ENCODE results near the gene KYNU. TPM values are rescaled to one million over a fixed set of nuclear protein-coding genes. Genes with fewer than 3 reads are reported as not detected.

The KYNU gene
- total RNA-seq, 6 experiments from 2014 or later = 37.0 to 47.5 (median 40.7) TPM

- no peaks in the 10 kb centered on the region for H3K36me3 ChIP-seq
- no peak for DNase-seq
- H3K4me1 ChIP-seq = no peaks in the 10 kb centered on the region
- no peak overlapping the region for H3K4me3 ChIP-seq
- intact Hi-C loops (cut with DNase I) = no loop called here
- no peak overlapping the region for H3K27ac ChIP-seq
- no peaks in the 10 kb centered on the region for H3K9me3 ChIP-seq
- WGBS (ENCODE audit: insufficient coverage, low coverage, low lambda C conversion rate, missing lambda C conversion rate) = 100% methylated on average over 1 of the region's 5 CpGs
- no peaks in the 10 kb centered on the region for H3K27me3 ChIP-seq
- ATAC-seq = no peak
- TF ChIP-seq, protein P1, sequence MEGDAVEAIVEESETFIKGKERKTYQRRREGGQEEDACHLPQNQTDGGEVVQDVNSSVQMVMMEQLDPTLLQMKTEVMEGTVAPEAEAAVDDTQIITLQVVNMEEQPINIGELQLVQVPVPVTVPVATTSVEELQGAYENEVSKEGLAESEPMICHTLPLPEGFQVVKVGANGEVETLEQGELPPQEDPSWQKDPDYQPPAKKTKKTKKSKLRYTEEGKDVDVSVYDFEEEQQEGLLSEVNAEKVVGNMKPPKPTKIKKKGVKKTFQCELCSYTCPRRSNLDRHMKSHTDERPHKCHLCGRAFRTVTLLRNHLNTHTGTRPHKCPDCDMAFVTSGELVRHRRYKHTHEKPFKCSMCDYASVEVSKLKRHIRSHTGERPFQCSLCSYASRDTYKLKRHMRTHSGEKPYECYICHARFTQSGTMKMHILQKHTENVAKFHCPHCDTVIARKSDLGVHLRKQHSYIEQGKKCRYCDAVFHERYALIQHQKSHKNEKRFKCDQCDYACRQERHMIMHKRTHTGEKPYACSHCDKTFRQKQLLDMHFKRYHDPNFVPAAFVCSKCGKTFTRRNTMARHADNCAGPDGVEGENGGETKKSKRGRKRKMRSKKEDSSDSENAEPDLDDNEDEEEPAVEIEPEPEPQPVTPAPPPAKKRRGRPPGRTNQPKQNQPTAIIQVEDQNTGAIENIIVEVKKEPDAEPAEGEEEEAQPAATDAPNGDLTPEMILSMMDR (IDR thresholded peaks at IDR 0.05) = no peak
Observed at GRCh38 chr2:143056550-143056949, 179.1 kb downstream of the KYNU start.

DNA sequence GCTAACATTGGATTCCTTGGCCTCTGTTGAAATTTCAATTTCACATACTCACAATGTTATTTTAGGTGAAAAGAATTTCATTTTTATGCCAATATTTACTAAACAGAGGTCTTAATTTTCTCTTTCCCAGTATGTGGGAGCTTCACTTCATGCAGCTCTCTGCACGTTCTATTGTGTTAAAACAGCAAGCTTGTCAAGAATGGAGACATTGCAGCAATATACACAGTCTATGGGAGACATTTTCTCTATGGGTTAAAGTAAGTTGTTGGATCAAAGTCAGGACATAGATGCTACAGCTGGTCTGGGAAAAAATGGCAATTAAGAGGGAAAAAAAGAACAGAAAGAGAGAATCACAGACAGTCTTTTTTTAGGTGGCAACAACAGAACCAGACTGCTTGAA is 181.4 kb downstream of the KYNU start:
- TF ChIP-seq, protein P1 (IDR thresholded peaks at IDR 0.05) = no peak
- TF ChIP-seq POLR2A (IDR thresholded peaks at IDR 0.05) = no peak
- intact Hi-C loops (cut with DNase I) = no loop called here

DNA sequence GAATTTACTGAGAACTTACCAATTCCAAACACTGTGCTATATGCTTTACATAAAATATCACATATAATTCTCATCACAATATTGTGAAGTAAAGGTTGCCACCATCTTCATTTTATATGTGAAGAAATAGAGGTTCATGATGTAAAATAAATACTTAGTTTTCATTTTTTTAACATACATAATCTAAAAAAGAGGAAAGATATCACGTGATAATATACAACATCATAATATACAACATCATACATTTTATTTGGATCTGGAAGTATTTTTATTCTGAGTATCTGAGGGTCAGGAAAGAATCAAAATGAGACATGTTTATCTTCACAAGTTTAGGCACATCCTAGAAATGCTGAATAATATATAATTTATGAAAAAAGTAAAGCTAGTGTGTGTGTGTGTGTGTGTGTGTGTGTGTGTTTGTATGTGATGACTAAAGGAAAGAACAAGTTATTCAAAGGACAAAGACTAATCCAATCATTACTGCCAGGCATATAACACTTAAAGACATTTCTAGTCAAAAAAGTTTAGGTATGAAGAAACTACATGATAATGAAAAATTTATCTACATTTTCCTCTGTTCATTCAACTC is 186.2 kb downstream of the KYNU start:
- TF ChIP-seq, protein P1 (IDR thresholded peaks at IDR 0.05) = no peak
- no peak for TF ChIP-seq POLR2A (IDR thresholded peaks at IDR 0.05)
- Histone ChIP-seq H3K4me1 (no peaks in the 10 kb centered on the region), H3K27me3 (no peaks in the 10 kb centered on the region), H3K4me3 (no peak overlapping the region), H3K36me3 (no peaks in the 10 kb centered on the region), H3K9me3 (no peaks in the 10 kb centered on the region), H3K27ac (no peak overlapping the region)
- no peak for ATAC-seq
- no peak for DNase-seq
- 50% methylated on average over 1 of the region's 1 CpG for WGBS (ENCODE audit: insufficient coverage, low coverage, low lambda C conversion rate, missing lambda C conversion rate)
- intact Hi-C loops (cut with DNase I) = no loop called here

More for the DNA sequence above, 181.4 kb downstream of the KYNU start:
- no peaks in the 10 kb centered on the region for H3K4me1 ChIP-seq
- ATAC-seq (no peak), DNase-seq (no peak)
- no peak overlapping the region for H3K27ac ChIP-seq
- no peaks in the 10 kb centered on the region for H3K9me3 ChIP-seq
- 56% methylated on average over 1 of the region's 1 CpG for WGBS (ENCODE audit: insufficient coverage, low coverage, low lambda C conversion rate, missing lambda C conversion rate)
- H3K36me3 ChIP-seq = no peaks in the 10 kb centered on the region
- H3K4me3 ChIP-seq = no peak overlapping the region
- H3K27me3 ChIP-seq = no peaks in the 10 kb centered on the region

DNA sequence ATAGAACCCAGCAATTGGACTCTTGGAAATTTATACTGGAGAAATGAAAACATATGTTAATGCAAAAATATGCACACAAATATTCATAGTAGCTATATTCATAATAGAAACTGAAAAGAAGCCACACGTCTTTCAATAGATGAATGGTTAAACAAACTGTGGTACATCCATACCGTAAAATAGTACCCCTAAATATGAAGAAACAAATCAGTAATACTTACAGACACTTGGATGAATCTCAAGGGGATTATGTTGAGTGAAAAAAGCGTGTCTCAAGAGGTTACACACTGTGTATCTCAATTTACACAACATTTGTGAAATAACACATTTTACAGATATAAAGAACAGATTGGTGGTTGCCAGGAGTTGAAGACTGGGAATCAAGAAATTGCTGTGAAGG is 190.6 kb downstream of the KYNU start:
- no peaks in the 10 kb centered on the region for H3K27me3 ChIP-seq
- ATAC-seq = no peak
- H3K4me3 ChIP-seq = no peak overlapping the region
- H3K9me3 ChIP-seq = no peaks in the 10 kb centered on the region
- H3K36me3 ChIP-seq = no peaks in the 10 kb centered on the region
- H3K4me1 ChIP-seq = no peaks in the 10 kb centered on the region
- no peak for TF ChIP-seq POLR2A (IDR thresholded peaks at IDR 0.05)
- TF ChIP-seq, protein P1 (IDR thresholded peaks at IDR 0.05) = no peak
- intact Hi-C loops (cut with DNase I) = no loop called here
- no peak for DNase-seq
- WGBS (ENCODE audit: insufficient coverage, low coverage, low lambda C conversion rate, missing lambda C conversion rate) = 67% methylated on average over 3 of the region's 3 CpGs
- no peak overlapping the region for H3K27ac ChIP-seq

DNA sequence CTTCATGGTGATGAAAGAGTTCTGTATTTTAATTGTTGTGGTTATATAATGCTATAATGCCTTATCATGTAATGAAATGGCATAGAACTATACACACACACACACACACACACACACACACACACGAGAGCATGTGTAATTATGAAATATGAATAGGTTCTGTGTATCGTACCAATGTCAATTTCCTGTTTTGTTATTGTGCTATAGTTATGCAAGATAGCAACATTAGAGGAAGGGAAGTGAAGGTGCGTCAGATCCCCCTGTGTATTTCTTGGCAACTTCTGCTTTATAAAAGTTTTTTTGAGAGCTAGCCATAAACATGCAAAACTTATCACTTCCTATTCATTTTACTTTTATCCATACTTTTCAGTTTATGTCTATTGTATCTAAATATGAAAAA is 191.0 kb downstream of the KYNU start:
- Histone ChIP-seq H3K4me3 (no peak overlapping the region), H3K9me3 (no peaks in the 10 kb centered on the region), H3K4me1 (no peaks in the 10 kb centered on the region), H3K27ac (no peak overlapping the region), H3K27me3 (no peaks in the 10 kb centered on the region), H3K36me3 (no peaks in the 10 kb centered on the region)
- TF ChIP-seq, protein P1 (IDR thresholded peaks at IDR 0.05) = no peak
- TF ChIP-seq POLR2A (IDR thresholded peaks at IDR 0.05) = no peak
- ATAC-seq = peak; percentile 20 to 48 (median 42)
- intact Hi-C loops (cut with DNase I) = no loop called here
- no peak for DNase-seq
- WGBS (ENCODE audit: insufficient coverage, low coverage, low lambda C conversion rate, missing lambda C conversion rate) = 45% methylated on average over 3 of the region's 3 CpGs
